ENCODE results near the gene NPRL2. TPM values are rescaled to one million over a fixed set of nuclear protein-coding genes. Genes with fewer than 3 reads are reported as not detected.

Gene NPRL2
- total and polyA plus RNA-seq, 2 of the 8 experiments (the other 6 are each of a cell fraction or from before 2014, with no cell fraction given) = 28.4 to 51.4 TPM

DNA sequence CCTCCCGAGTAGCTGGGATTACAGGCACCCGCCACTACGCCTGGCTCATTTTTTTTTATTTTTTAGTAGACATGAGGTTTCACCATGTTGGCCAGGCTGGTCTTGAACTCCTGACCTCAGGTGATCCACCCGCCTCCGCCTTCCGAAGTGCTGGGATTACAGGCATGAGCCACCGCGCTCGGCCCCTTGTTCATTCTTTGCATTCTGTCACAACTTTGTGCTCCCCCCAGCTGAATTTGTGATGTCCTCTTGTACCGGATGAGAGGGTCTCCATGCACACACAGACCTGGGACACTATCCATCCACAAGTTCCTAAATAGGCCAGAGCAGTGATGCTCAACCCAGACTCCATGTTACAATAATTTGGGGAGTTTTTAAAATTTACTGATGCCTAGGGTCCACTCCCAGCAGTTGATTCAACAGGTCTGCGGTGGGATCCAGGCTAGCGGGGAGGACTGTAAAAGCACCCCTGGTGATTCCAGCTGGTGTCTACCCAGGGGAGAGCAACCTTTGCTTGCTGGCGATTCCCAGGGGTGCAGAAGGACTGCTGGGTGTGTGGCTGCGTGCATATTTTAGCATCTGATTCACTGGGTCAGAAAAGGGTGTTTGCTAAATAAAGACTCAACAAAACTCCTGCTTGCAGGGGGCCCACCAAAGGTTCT lies 11.0 kb downstream of the NPRL2 start:
- FAIRE-seq (no peak), DNase-seq (ENCODE audit: low read depth in 1 of 2, low spot score in 2 of 2) (no peak)
- H4K8ac ChIP-seq (ENCODE audit: extremely low read depth, insufficient read depth, low read length) = no peak overlapping the region
- CTCF ChIA-PET (ENCODE audit: partially characterized antibody) = interaction anchor here (0.7 to 7.7 kb wide), 3 partner anchors 8 to 17 kb away, joined by 3 to 60 read pairs (median 21); partner anchors contain the start of gene HYAL2
- 84% methylated on average over 12 of the region's 14 CpGs; no CpG with 5 or more reads in 1 of the 2 experiments for WGBS, 2 experiments (ENCODE audit: extremely low coverage in 1 of 2, insufficient coverage in 1 of 2, insufficient read length in 1 of 2, insufficient replicate concordance in 2 of 2, low coverage in 1 of 2, low lambda C conversion rate in 2 of 2, missing lambda C conversion rate in 1 of 2)
- no peak overlapping the region for H2AFZ ChIP-seq (ENCODE audit: low read length)
- H3K4ac ChIP-seq (replicated peaks; ENCODE audit: insufficient read length, low read depth, low read length) = no peak overlapping the region
- peak overlapping the region in 1 of 4 experiments; percentile 63; a peak in 4 of 8 replicates for H3K4me3 ChIP-seq (ENCODE audit: extremely low read depth in 1 of 4, insufficient read depth in 2 of 4, low read depth in 3 of 4, low read length in 4 of 4)
- no peak overlapping the region for H2BK20ac ChIP-seq (ENCODE audit: low read length)
- H4K5ac ChIP-seq (ENCODE audit: insufficient read length, low read depth, low read length) = no peak overlapping the region
- peaks cover 0 to 19% (median 14%) of the 10 kb centered on the region in 4 experiments; a peak in 5 of 7 replicates for H3K4me1 ChIP-seq (replicated peaks in 1 of 4; ENCODE audit: control insufficient read depth in 3 of 4, insufficient read depth in 4 of 4, low read length in 3 of 4)
- peaks cover 0 to 19% of the 10 kb centered on the region in 2 experiments; a peak in 2 of 4 replicates for H3K79me2 ChIP-seq (ENCODE audit: control insufficient read depth in 1 of 2, insufficient read depth in 2 of 2, low read length in 2 of 2)
- H3K23ac ChIP-seq (ENCODE audit: insufficient read length) = no peak overlapping the region
- H4K91ac ChIP-seq (replicated peaks; ENCODE audit: insufficient read length, low read length) = no peak overlapping the region
- no peaks in the 10 kb centered on the region for H3K9me3 ChIP-seq (ENCODE audit: insufficient read depth in 2 of 2, low read depth in 1 of 2, low read length in 1 of 2)
- POLR2A ChIA-PET (ENCODE audit: partially characterized antibody) = interaction anchor here (0.6 to 3.3 kb wide), 7 partner anchors 10 to 665 kb away, joined by 3 to 17 read pairs (median 4); partner anchors contain the start of genes CYB561D2, HYAL2, NPRL2 and TUSC2
- H2BK5ac ChIP-seq (ENCODE audit: low read depth, low read length) = no peak overlapping the region
- no peak overlapping the region for H2BK12ac ChIP-seq (ENCODE audit: low read depth, low read length)
- no peak overlapping the region for H3K14ac ChIP-seq (ENCODE audit: insufficient read length)
- no peak overlapping the region for H3K9ac ChIP-seq (replicated peaks in 1 of 4; ENCODE audit: extremely low read depth in 1 of 4, low read depth in 3 of 4, low read length in 3 of 4)
- H3K56ac ChIP-seq (replicated peaks; ENCODE audit: insufficient read length, low read depth, low read length) = no peak overlapping the region
- no peak overlapping the region for H2BK15ac ChIP-seq (ENCODE audit: low read length)
- H3K27ac ChIP-seq (ENCODE audit: low read depth, low read length) = no peak overlapping the region
- H3K18ac ChIP-seq (ENCODE audit: extremely low read depth, low read length) = no peak overlapping the region
- H4K20me1 ChIP-seq (replicated peaks in 1 of 2; ENCODE audit: control insufficient read depth in 1 of 2, insufficient read depth in 2 of 2, low read length in 2 of 2) = peaks cover 0 to 6% of the 10 kb centered on the region in 2 experiments
- H3K79me1 ChIP-seq (ENCODE audit: low read depth, low read length) = peaks cover 3% of the 10 kb centered on the region; the same call in 1 of the 2 replicates
- H2AK5ac ChIP-seq (ENCODE audit: low read depth, low read length) = no peak overlapping the region
- H3K23me2 ChIP-seq (ENCODE audit: low read depth, low read length) = peaks cover 18% of the 10 kb centered on the region
- no peaks in the 10 kb centered on the region for H3K36me3 ChIP-seq (ENCODE audit: control insufficient read depth in 2 of 4, insufficient read depth in 4 of 4, low read length in 3 of 4)
- H2BK120ac ChIP-seq (replicated peaks; ENCODE audit: low read depth, low read length) = no peak overlapping the region
- H3K4me2 ChIP-seq (ENCODE audit: insufficient read depth in 1 of 2, low read depth in 2 of 2, low read length in 2 of 2) = peak overlapping the region; percentile 65 to 87; a peak in 3 of 4 replicates
- H3K27me3 ChIP-seq (replicated peaks in 1 of 4; ENCODE audit: control insufficient read depth in 3 of 4, extremely low read depth in 1 of 4, insufficient read depth in 3 of 4, low read length in 3 of 4) = peaks cover 20 to 57% (median 44%) of the 10 kb centered on the region in 4 experiments
- no peak for TF ChIP-seq RBBP5 (IDR thresholded peaks at IDR 0.05; ENCODE audit: borderline replicate concordance, low read depth, low read length)
- TF ChIP-seq HDAC2 (IDR thresholded peaks at IDR 0.05; ENCODE audit: borderline replicate concordance in 1 of 2, low read depth in 2 of 2, low read length in 2 of 2) = no peak
- TF ChIP-seq, protein P1, sequence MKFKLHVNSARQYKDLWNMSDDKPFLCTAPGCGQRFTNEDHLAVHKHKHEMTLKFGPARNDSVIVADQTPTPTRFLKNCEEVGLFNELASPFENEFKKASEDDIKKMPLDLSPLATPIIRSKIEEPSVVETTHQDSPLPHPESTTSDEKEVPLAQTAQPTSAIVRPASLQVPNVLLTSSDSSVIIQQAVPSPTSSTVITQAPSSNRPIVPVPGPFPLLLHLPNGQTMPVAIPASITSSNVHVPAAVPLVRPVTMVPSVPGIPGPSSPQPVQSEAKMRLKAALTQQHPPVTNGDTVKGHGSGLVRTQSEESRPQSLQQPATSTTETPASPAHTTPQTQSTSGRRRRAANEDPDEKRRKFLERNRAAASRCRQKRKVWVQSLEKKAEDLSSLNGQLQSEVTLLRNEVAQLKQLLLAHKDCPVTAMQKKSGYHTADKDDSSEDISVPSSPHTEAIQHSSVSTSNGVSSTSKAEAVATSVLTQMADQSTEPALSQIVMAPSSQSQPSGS (IDR thresholded peaks at IDR 0.05; ENCODE audit: low read length) = no peak
- no peak for TF ChIP-seq SIRT6 (IDR thresholded peaks at IDR 0.05; ENCODE audit: low read length)
- no peak for TF ChIP-seq KDM5A (IDR thresholded peaks at IDR 0.05; ENCODE audit: low read length)
- no peak for TF ChIP-seq EP300 (IDR thresholded peaks at IDR 0.05; ENCODE audit: borderline replicate concordance in 1 of 2, low read depth in 2 of 2, low read length in 2 of 2)
- no peak for TF ChIP-seq JUN (IDR thresholded peaks at IDR 0.05; ENCODE audit: low read depth, low read length)
- TF ChIP-seq JUND (IDR thresholded peaks at IDR 0.05; ENCODE audit: low read length) = no peak
- no peak for TF ChIP-seq MAFK (IDR thresholded peaks at IDR 0.05; ENCODE audit: low read depth, low read length)
- no peak for TF ChIP-seq SIN3A (conservative IDR thresholded peaks at IDR 0.05 in 1 of 2, IDR thresholded peaks at IDR 0.05 in 1 of 2; ENCODE audit: low read depth in 1 of 2, low read length in 2 of 2)

Data from H1 (cell line).